A549 treated with dexamethasone at 1 μM for 4 hours (cell line): Measurements from ENCODE around the gene RBM12. TPM values are rescaled to one million over a fixed set of nuclear protein-coding genes. Genes with fewer than 3 reads are reported as not detected.

ENCODE experiments used
- total RNA-seq: library from RNA; stranded (reverse); fragments of 200-300 nt; extraction: Qiagen RNA extraction; gene quantifications from 5 replicates; pipeline ENCODE4 v1.2.3, GENCODE V29; 2022

Gene RBM12, protein sequence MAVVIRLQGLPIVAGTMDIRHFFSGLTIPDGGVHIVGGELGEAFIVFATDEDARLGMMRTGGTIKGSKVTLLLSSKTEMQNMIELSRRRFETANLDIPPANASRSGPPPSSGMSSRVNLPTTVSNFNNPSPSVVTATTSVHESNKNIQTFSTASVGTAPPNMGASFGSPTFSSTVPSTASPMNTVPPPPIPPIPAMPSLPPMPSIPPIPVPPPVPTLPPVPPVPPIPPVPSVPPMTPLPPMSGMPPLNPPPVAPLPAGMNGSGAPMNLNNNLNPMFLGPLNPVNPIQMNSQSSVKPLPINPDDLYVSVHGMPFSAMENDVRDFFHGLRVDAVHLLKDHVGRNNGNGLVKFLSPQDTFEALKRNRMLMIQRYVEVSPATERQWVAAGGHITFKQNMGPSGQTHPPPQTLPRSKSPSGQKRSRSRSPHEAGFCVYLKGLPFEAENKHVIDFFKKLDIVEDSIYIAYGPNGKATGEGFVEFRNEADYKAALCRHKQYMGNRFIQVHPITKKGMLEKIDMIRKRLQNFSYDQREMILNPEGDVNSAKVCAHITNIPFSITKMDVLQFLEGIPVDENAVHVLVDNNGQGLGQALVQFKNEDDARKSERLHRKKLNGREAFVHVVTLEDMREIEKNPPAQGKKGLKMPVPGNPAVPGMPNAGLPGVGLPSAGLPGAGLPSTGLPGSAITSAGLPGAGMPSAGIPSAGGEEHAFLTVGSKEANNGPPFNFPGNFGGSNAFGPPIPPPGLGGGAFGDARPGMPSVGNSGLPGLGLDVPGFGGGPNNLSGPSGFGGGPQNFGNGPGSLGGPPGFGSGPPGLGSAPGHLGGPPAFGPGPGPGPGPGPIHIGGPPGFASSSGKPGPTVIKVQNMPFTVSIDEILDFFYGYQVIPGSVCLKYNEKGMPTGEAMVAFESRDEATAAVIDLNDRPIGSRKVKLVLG
- 65.9 to 125 TPM (median 113 TPM) in 5 replicates for total RNA-seq

DNA sequence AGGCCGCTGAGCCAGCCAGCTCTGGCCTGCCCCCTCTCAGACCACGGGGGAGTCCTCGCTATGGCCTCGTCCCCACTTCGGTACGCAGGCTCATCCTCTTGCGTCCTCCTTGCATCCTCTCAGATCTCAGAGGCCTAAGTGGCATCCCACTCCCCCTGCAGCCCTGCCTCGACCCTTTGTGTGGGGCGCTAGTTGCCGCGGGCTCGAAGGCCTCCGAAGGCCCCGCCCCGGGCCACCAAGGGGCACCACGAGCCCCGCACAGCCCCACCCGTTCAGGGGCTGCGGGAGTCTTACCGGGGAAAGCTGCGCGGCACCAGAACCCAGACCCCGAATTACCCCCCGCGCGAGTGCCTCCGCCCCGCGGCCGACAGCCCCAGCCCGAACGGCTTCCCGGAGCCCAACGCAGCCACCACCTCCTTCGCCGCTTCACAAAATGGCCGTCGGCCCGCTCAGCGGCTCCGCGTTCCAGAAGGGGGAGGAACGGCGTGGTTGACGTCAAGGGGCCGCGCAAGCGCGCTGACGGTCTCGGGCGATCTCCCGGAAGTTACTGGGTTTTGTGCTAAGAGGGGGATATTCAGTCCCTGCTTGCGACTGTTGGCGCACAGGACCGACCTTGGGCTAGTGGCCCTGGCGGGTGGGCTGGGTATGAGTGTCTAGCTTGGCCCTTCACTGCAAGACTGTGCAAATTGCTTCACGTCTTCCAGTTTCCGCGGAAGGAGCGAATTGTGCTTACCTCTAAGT, at the start of gene RBM12, which contains the start of gene CPNE1:
Gene RBM12, minus strand, starts transcription at position 435 of the 741 bp plus-strand sequence. CDS start 9,578 bp downstream, outside the sequence.
Gene CPNE1, minus strand, starts transcription at position 435 of the 741 bp plus-strand sequence. CDS start 31,977 bp downstream, outside the sequence.

DNA sequence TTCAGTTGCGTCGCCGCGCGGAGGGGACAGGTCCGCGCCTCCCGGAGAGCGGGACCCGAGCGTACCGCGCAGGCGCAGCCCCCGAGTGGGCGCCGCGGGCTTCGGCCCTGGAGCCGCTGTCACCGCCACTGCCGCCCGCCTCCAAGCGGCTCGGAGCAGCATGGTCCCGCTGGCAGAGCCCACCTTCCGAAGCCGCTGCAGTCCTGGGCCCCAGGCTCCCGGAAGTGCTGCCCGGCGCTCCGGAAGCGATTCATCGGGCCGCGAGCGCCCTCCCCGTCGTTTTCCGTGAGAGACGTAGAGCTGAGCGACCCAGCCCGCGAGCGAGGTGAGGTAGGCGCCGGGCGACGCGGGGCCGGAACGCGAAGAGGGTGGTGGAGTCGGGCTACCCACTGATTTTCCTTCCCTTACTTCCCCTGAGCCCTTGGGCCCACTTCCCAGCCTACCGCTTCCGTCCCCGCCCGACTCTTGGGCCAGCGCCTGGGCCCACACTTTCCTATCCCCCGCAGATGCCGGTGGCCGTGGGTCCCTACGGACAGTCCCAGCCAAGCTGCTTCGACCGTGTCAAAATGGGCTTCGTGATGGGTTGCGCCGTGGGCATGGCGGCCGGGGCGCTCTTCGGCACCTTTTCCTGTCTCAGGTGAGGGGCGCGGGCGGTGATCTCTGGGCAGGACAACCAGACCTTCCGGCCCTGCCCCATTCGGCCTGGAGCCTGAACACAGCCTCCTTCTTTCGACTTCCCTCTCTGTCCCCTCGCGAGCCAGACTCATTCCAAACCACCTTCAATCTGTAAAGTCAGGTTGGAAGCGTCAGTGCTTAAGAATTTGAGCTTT, 34.6 kb upstream of the RBM12 start, which contains the start of the genes NFS1 and ROMO1:
Gene NFS1, minus strand, starts transcription at position 226 of the 830 bp plus-strand sequence. Its CDS starts 64 bp downstream, at position 162.
Gene ROMO1, plus strand, starts transcription at position 279 of the 830 bp plus-strand sequence. Its CDS starts 228 bp downstream, at position 507.

DNA sequence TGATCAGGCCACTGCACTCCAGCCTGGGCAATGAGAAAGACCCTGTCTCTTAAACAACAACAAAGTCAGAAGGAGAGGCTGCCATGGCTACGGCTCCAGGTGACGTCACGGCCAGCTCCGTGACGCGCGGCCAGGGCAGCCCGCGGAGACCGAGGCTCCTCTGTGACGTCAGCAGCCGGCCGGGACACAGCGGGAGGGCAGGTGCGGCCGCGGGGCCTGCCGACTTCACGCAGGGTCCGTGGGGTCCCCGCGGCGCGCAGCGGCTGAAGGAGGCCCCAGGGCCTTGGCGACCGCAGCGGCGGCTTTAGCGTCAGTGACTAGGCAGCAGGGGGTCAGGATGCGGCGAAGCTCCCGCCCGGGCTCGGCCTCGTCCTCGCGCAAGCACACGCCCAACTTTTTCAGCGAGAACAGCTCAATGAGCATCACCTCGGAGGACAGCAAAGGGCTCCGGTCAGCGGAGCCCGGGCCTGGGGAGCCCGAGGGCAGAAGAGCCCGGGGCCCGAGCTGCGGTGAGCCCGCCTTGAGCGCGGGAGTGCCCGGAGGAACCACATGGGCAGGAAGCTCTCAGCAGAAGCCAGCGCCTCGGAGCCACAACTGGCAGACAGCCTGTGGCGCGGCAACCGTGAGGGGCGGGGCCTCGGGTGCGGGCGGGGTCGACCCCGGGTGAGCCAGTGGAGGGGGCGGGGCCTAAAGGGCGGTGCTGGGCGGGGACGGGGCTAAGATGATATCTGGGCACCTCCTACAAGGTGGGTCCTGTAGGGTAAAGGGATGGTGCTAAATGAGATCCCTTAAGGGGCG, 48.8 kb downstream of the RBM12 start, which contains the start of gene SPAG4:
Gene SPAG4, plus strand, starts transcription at position 163 of the 798 bp plus-strand sequence. Its CDS starts 175 bp downstream, at position 338.

Other genes with a start within 250 kb of the RBM12 start
- not detected in 5 replicates for gene GDF5, start 226.7 kb downstream of the RBM12 start, total RNA-seq
- gene CEP250, start 209.3 kb downstream of the RBM12 start, total RNA-seq, result 14.4 to 32.7 TPM (median 27.2 TPM) in 5 replicates
- not detected in 5 replicates for gene C20orf173, start 135.2 kb downstream of the RBM12 start, total RNA-seq
- 228 to 236 TPM (median 231 TPM) in 5 replicates for gene ERGIC3, start 122.8 kb downstream of the RBM12 start, total RNA-seq
- gene SPAG4, start 49.1 kb downstream of the RBM12 start, total RNA-seq, result 3.3 to 4.9 TPM (median 4.4 TPM) in 5 replicates
- 159 to 217 TPM (median 213 TPM) in 5 replicates for gene CPNE1, start within 50 bp of the RBM12 start, total RNA-seq
- 28.7 to 39.6 TPM (median 37.3 TPM) in 5 replicates for gene NFS1, start 34.5 kb upstream of the RBM12 start, total RNA-seq
- gene ROMO1, start 34.5 kb upstream of the RBM12 start, total RNA-seq, result 277 to 370 TPM (median 304 TPM) in 5 replicates
- gene RBM39, start 77.4 kb upstream of the RBM12 start, total RNA-seq, result 188 to 216 TPM (median 200 TPM) in 5 replicates
- 33.6 to 40.3 TPM (median 38.0 TPM) in 5 replicates for gene PHF20, start 107.1 kb upstream of the RBM12 start, total RNA-seq